Bronchus fibroblast of lung (primary cell): ENCODE results near the gene GSTCD. TPM values are rescaled to one million over a fixed set of nuclear protein-coding genes. Genes with fewer than 3 reads are reported as not detected.

ENCODE experiments used
- total RNA-seq: library from RNA; depleted of rRNA; stranded (reverse); fragments of >200 nt; gene quantifications from 2 replicates; pipeline ENCODE4 v1.2.3, GENCODE V29; 2015

GSTCD gene, protein sequence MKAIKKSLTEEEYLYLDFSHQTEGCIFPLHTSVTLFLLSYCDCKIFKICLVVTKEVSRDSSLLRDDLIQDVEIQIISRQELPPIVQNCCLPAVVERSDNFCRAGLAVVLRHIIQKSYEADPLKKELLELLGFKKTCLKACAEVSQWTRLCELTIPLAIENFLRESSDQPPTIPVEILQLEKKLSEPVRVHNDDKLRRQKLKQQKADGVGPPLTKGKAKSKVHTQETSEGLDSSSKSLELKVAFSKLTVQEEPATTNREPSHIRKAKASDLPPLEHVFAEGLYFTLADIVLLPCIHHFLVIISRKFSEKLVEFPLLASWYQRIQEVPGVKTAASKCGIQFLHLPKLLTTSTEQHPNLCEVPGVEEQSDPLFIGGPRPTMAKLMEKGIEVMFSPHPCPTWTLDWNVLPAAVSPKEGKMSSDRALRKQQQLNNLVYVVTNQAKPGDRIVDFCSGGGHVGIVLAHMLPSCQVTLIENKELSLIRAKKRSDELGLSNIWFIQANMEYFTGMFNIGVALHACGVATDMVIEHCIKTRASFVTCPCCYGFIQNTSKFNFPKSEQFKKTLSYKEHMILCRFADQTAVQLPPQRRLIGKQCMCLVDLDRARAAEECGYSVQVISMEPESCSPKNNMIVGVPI
- total RNA-seq, result 12.6 and 15.6 TPM in 2 replicates

GRCh38 chr4:105708181-105709080 is at the start of gene GSTCD, which contains the start of gene INTS12:
Gene GSTCD (plus strand): TSS chr4:105708784. CDS start chr4:105717614, 8,830 bp downstream.
Gene INTS12 (minus strand): TSS chr4:105708689. CDS start chr4:105700005, 8,684 bp downstream.

GRCh38 chr4:105894660-105895582 is 186.3 kb downstream of the GSTCD start, which contains the start of gene NPNT:
Gene NPNT (plus strand): TSS chr4:105895471. CDS start chr4:105895653, 182 bp downstream.

Other genes starting within 250 kb of the GSTCD start
- gene PPA2, start 234.7 kb upstream of the GSTCD start, total RNA-seq, result 76.9 and 85.9 TPM in 2 replicates
- gene ARHGEF38, start 156.2 kb upstream of the GSTCD start, total RNA-seq, result not detected in 2 replicates
- 19.9 and 24.0 TPM in 2 replicates for gene INTS12, start 95 bp upstream of the GSTCD start, total RNA-seq
- not detected in 2 replicates for gene NPNT, start 186.7 kb downstream of the GSTCD start, total RNA-seq